HG02885 (cell line): ENCODE measurements around the gene VAV2.

ENCODE experiments used
- ATAC-seq: cut with Tn5 transposase; IDR thresholded peaks from one replicate; pipeline ENCODE4 v1.9.1; 2021; ENCODE audit warnings: mild to moderate bottlenecking; ENCODE audit not compliant: unreplicated experiment, poor library complexity

Gene VAV2

DNA sequence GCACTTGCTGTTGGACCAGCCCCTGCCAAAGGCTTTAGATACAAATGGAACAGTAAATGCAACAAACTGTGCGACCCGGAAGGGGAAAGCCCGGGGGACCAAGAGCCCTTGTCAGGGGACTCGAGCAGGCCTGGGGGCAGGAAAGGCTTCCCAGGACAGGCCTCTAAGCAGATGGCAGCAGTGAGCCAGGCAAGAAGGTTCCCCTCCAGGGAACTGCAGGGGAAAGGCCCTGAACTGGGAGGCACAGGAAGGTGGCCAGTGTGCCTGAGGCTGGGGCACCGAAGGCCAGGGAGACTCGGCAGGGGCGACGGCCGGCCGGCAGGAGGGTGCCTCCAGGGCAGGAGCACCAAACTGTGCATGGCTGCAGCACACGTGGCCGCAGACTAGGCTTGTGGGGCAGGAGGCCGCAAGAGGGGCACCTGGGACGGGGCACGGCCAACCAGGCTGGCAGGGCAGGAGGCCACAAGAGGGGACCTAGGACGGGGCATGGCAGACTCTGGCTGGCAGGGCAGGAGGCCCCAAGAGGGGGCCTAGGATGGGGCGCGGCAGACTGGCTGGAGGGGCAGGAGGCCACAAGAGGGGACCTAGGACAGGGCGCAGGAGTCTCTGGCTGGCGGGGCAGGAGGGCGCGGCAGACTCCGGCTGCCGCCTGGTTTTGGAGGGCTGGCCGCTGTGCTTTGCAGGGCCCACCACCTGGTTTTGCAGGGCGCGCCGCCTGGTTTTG, 10.0 kb downstream of the VAV2 start:
- no peak for ATAC-seq

DNA sequence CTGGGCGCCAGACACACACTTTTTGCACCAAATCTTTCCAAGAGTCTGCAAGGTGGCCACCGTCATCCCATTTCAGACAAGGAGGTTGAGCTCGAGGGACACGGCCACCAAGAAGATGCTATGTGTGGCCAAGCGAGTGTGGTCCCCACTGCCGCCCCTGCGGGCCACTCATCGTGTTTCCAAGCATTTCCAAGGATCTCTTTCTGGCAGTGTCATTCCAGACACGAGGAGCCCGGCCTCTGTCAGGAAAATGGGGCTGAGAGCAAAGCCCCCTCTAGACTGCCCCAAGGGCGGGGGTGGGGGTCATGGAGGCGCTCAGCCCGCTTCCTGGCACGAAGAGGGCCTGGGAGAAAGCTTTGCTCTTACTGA, 10.6 kb downstream of the VAV2 start:
- ATAC-seq = no peak

DNA sequence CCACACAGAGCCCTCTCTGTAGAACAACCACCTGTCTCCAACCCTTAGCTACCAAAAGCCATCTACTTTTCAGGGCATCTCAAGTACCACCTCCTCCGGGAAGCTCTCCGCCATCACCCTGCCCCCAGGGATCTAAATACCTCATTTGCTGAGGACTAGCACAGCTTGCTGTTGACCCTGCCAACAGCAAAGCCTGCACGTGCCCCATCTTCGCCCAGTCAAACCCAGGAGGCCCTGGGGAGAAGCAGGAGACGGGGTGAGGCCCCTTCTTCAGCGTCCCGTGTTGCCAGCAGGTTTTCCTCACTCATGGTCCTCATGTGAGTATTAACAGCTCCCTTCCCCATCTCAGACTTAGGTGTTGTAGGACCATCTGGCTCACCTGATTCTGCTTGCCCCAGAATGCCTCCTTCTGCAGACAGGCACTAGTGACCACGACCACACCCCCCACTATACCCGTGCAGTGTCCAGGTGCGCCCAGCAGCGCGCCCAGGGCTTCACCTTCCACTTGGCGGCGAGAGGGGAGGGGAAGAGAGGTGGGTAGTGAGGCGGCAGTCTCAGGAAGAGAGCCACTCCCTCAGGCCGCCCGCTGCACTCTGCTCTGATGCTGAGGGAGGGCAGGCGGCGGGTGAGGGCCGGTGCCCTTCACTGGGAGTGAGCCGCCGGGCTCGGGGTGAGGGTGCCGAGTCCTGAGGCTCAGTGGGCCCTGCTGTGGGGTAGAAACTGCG, 11.1 kb downstream of the VAV2 start:
- no peak for ATAC-seq

DNA sequence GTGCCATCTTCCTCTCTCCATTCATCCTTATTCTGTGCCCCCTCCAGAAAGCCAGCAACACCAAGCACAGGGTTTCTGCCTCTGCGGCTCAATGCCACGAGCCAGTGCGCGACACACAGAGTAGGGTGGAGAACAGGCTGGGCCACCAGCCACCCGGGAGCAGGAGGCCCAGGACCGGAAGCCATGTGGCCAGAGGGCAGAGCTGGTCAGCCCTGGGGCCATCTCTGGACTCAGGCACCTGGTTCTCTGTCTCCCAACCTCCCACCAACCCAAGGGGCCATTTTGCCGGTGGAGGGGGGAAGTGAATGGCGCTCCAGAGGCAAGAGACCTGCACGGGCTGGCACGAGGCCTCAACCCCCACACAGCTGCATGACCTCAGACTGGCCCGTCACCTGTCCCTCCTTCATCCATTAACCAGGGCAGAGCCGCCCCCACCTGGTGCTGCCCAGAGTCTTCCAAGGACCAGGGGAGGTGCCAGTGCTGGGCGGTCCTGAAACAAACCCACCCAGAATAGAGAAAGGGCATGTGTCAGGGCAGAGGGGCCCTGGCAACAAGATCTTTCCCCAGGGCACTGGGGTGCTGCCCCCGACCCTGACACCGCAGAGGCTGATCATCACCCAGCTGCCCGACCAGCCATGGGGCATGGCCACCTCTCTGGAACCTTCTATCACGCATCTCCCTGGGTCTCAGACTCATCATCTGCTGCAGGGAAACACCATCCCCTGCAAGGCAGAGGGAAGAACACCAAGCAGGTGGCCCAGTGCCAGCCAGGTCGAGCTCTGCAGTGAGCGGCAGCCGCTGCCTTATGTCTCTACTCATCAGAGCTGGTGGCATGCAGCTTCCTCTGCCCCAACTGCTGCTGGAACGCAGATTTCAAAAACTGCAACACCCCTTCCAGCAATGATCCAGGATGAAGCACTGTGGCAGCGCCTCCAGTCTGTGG, 11.9 kb downstream of the VAV2 start:
- no peak for ATAC-seq

DNA sequence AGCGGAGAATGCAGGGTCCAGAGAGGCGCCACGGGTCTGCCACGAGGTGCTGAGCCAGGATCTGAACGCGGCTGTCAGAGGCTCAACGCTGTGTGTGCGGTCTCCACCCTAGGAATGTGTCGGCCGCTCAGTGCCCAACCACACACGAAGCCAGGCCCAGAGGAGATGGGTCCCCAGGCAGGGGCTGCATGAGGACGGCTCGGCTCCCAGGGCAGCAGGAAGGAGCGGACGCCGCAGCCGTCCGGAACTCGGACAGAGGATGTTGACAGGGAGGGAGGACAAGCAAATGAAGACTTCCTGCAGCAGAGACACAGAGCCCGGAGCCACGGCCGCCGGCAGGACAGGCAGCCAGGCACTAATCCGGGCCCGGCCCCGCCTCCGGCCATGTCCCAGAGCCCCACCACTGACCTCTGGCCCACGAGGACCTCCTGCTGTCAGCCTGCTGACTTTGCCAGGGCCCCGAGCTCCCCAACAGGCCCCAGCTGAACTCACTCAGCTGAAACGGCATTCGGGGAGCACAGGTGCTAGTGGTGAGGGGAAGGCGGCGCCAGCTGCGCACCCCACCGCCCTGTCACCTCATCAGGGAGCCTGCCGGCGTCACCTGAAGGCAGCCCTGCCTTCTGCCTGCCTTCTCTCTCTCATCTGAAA, 12.7 kb downstream of the VAV2 start:
- peak; percentile 49 for ATAC-seq

DNA sequence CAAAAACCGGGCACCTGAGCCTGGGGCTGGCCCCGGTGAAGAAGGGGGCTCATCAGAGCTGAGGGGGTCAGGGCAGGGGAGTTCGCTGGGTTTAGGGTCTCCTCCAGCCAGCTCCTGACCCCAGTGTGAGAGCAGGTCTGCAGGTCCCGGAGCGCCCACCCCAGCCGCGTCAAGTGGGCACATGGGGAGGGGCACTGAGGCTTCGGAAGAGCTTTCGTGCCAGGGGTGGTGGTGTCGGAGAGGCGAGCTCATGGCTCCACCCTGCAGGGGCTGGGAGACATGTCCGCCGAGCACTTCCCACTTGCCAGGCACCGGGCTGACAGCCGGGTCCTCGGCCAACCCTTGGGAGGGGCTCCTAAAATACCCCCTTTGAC, 13.2 kb downstream of the VAV2 start:
- no peak for ATAC-seq

DNA sequence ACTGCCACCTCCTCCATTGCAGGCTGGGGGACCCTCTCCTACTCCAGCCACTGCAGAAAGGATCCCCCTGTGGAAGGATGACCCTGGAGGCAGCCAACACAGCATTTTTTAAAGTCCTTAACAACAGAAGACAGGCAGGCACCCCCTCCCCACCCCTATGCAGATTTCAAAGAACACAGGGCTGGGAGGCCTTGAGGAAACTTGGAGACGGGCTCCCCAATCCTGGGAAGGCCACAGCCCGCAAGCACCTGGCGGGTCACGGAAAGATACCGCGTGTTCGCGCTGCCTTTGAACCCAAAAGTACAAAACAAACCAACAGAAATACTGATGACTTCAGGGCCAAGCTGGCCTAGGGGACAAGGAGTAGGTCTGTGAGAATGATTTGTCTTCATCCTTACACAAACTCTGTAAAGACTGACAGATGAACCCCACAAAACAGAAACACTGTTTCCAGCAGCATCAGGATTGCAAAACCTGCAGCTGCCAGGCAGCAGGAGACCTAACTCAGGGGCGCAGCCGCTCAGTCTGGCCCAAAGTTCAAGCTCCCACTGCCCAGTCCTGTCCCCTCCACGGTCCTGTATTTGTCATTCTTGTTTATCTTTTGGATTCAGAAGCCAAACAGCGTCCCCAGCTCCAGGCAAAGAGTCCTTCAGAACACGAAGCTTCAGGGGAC, 13.8 kb downstream of the VAV2 start:
- no peak for ATAC-seq

DNA sequence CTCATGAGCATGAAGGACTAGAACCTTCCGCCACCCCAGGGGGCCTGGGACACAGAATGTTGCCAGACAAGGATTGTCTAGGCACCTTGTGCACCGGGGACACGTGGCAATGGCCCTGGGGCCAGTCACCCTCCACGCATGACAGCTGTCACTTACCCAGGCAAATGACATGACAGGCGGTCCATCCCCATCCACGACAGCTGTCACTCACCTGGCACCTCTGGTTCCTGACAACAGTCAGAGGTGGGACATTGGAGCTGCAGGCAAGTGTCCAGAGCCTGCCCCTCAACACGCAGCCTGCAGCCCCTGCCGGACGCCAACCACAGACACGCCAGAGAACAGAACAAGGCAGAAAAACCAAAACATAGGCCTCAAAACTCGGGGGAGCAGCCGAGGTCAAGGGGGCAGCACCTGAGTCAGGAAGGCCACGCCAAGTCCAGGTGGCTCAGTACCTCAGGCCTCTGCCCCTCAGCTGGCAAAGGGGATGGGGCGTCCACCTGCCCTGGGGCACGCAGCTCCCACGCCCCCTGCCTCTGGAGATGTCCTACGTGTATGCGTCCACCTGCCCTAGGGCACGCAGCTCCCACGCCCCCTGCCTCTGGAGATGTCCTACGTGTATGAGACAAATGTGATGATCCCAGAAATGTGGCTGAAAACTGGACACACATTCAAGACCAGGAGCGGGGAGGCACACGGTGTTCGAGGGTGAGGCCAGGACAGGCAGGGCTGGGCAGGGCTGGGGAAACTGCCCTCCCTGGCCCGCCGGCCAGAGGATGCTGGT, 14.5 kb downstream of the VAV2 start:
- ATAC-seq = no peak

DNA sequence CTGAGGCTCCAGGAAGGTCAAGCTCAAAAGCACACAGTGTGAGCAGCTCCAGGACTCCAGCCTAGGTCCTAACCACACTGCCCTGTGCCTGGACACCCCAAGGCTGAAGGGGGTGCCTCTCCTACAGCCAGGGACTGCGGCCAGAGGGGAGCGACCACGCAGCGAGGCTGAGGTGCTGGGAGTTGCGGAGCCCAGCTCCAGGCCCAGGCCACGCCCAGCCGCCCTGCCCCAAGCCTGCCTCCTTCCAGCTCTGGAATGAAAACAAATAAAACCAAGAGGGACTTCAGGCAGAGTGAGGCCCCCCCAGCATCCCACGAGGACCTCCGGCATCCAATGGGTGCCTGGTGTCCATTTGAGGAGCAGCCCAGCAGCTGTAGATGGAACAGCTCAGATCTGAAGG, 15.2 kb downstream of the VAV2 start:
- ATAC-seq = no peak

DNA sequence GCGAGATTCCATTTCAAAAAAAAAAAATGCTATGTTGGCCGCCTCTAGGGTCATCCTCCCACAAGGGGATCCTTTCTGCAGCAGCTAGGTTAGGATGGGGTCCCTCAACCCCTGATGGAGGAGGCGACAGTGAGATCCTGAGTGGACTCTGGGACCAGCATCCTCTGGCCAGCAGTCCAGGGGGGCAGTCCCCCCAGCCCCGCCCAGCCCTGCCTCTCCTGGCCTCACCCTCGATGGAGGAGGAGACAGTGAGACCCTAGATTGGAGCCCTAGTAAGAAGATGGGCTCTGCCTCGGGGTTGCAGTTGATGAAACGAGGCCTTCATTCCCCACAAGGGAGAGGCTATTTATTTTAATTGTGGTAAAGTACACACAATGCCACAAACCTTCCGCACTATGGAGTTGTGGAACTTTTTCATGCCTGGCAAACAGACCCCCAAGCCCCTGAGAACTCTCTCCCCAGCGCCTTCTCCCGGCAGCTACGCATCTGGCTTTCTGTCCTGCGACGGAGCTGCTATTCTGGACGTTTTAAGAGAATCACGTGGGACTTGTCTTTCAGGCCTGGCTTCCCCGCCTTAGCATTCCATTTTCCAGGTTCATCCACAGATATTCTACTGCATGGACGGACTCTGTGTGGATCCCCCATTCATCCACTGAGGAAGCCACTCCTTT, 15.8 kb downstream of the VAV2 start:
- ATAC-seq = no peak

DNA sequence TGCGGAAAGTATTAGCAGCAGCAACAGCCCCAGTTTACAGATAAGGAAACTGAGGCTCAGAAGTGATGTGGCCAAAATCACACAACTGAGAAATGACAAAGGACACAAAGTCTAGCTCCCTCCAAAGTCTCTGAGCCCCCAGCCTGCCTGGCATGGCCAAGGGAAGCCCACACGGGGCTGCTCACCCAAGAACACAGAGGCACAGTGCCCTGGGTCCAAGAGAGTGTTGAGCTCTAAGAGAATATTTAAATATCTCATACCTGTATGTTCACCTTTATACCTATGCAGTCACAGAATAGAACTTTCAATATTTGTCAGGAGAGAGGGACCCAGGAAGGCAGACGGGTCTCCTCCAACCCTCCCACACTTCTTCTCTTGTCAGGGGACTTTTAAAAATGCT, 16.6 kb downstream of the VAV2 start:
- no peak for ATAC-seq

DNA sequence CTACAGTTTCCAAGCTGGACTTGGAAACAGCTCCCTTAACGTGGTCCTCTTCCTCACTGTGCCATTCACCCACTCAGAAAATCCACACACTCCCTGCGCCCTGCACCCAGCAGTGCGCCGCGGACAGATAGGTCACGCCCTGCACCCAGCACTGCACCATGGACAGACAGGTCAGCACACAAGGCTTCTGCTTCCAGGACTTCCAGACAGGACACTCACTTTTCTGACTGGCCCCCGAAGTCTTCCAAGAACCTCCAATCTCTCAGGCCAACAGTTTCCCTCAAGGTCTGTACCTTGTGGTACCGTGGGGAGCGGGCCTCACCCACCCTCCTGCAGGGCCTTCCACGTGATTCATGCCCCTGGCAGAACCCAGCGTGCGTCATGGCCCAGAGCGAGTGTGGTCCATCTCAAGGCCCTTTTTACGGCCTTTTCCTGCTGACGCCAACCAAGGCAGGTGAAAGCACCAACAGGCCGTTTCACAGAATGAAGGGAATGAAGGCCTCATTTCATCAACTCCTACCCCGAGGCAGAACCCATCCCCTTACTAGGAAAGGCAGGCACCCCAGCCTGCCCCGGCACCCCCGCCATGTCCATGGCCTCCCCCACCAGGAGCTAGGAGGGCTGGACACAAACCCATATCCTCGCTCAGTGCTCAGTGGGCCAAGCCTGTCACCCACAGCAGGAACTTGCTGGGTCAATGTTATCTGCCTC, 17.3 kb downstream of the VAV2 start:
- no peak for ATAC-seq

DNA sequence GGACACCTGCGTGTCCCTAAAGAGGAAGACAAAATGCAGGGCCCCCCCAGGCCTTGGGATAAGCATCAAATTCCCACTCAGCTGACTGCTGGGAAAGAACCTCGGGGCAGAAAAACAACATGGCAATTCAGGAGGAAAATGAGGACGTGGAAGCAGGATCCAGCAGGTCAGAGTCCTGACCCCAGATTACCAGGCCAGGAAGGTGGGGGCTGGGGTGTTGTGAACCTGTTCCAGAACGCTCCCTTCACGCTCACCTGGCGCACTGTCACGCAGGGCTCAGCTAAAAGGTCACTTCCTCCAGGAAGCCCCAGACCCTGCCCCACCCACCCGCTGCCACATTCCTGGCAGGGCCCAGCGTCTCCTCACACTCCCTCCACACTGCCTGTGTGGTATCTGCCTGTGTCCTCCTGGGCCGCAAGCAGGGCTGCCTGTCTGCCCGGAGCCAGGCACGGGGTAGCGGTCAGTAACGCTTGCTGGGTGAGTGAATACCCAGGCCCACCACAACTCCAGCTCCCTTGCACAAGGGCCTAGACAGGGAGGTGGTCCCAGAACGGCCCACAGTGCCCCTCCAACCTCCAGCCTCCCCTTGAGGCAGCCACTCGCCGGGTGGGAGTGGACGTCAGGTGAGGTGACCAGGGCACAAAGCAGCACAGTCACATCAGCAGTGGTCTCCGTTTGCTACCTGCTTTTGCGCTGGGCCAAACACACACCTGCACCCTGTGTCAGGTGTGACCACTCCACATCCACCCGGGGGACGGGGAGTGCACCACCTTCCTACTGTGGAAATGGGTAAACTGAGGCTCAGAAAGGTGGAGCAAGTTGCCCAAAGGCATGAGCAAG, 18.1 kb downstream of the VAV2 start:
- ATAC-seq = no peak

DNA sequence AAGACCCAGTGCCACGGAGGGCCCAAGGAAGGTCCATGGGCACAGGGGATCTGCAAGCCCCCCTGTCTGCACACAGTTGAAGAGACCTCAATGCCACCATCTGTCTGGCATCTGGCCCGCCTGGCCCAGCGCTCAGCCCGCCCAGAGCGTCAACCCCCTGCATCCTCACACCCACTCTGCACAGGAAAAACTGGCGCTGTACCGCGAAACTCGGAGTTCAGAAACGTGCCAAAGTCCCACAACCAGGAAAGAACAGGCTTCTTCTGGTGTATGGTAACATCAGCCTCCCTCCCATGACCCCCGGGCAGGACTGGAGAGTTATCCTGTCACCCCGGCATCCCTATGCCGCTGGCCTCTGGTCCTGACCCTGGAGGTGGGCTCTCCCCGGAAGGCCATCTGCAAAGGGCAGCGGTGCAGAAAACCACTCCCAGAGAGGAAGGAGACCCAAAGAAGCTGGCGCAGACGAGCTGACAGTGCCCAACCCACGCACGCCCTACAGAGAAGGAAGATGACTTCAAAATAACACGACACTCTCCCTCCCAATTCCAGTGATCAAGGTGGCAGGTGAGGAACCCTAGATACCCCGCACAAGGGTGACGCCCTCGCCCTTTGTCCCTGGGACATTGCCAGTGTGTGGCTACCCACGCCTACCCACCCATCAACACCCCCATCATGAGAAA, 18.9 kb downstream of the VAV2 start:
- no peak for ATAC-seq

DNA sequence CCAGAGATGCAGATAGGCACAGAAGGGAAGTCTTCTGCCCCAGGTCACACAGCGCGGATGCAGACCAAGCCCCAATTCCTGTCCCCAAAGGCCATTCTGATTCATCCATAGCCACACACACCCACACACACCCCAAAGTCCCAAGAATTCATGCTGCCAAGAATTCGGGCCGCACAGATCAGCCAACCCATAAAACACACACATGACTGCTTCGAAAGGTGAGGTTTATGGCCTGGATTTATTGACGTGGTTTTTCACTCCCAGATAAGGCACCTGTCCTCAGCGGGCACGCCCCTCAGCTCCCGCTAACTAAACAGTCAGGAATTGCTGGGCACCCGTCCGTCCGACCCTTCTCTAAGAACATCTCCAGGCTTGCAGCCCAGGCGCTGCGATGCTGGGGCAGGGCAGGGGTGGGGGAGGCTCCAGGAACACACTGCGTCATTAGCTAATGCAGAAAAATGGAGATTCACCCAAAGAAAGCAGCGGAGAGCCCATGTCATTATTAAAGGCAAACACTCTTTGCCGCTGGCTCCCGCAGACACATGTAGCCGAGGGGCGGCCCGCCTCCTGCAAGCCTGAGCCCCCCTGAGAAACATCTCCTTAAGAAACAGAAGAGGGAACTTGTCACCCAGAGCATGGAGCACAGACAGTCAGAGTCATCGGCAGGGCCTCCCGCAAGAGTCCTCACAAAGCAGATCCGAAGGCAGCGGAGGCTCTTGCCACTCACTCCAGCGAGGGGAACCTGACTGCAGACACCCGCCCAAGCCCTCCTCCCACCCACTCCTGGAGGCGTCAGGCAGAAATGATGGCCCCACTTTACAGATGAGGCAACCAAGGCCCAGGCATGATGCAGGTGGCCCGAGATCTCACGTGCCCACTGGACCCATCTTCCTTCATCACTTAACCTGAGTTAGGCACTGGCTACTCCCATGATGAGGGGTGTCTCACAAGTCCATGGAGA, 19.9 kb downstream of the VAV2 start:
- ATAC-seq = no peak
